A673 (cell line): ENCODE measurements around the gene SCARB2. TPM values are rescaled to one million over a fixed set of nuclear protein-coding genes. Genes with fewer than 3 reads are reported as not detected.

ENCODE experiments used
- BruUV-seq: library from RNA; stranded (reverse); fragments of 400-500 nt; replicated peaks from 2 replicates; lab custom pipeline; 2021; lab: Mats Ljungman, UMichigan
- CTCF ChIA-PET: fragments of 300-600 bp; sonication (Branson Sonifier 250); formaldehyde crosslinking; loops from one replicate; lab custom pipeline; 2022; ENCODE audit warnings: antibody characterized with exemption; lab: Charles Lee
- POLR2A ChIA-PET: fragments of 300-600 bp; sonication (Branson Sonifier 250); formaldehyde crosslinking; loops from one replicate; lab custom pipeline; 2022; ENCODE audit warnings: antibody characterized with exemption; ENCODE audit not compliant: low non-redundant PET; lab: Charles Lee
- DNase-seq: peaks from one replicate; pipeline ENCODE4 v3.0.0-alpha.2; 2015; ENCODE audit warnings: low spot score
- H3K27ac ChIP-seq: fragments of 200-600 bp; sonication (generic); 2 replicates; pipeline ENCODE4 v1.5.1; 2016; ENCODE audit warnings: mixed run types, low read depth, mild to moderate bottlenecking, mixed read lengths, antibody characterized with exemption, low read length; ENCODE audit not compliant: poor library complexity, severe bottlenecking
- H3K27me3 ChIP-seq: fragments of 200-600 bp; sonication (generic); replicated peaks from 2 replicates; pipeline ENCODE4 v1.6.1; 2017; ENCODE audit warnings: mixed run types, low read depth, mild to moderate bottlenecking, mixed read lengths, antibody characterized with exemption, low read length; ENCODE audit not compliant: insufficient read depth, poor library complexity
- H3K36me3 ChIP-seq: fragments of 200-600 bp; sonication (generic); 2 replicates; pipeline ENCODE4 v1.6.1; 2016; ENCODE audit warnings: mixed run types, mild to moderate bottlenecking, mixed read lengths, antibody characterized with exemption, low read length; ENCODE audit not compliant: insufficient read depth, poor library complexity, severe bottlenecking
- H3K4me1 ChIP-seq: fragments of 200-600 bp; sonication (generic); 2 replicates; pipeline ENCODE4 v1.6.1; 2017; ENCODE audit warnings: mixed run types, mild to moderate bottlenecking, mixed read lengths, antibody characterized with exemption, low read length; ENCODE audit not compliant: insufficient read depth, poor library complexity, severe bottlenecking
- H3K4me3 ChIP-seq: fragments of 200-600 bp; sonication (generic); 2 replicates; pipeline ENCODE4 v1.5.1; 2016; ENCODE audit warnings: low read depth, mixed run types, mild to moderate bottlenecking, mixed read lengths, low read length; ENCODE audit not compliant: poor library complexity, severe bottlenecking
- H3K9me3 ChIP-seq: fragments of 200-600 bp; sonication (generic); 2 replicates; pipeline ENCODE4 v1.6.1; 2016; ENCODE audit warnings: mixed run types, low read depth, mild to moderate bottlenecking, mixed read lengths, antibody characterized with exemption, low read length; ENCODE audit not compliant: poor library complexity, severe bottlenecking
- EZH2 ChIP-seq: fragments of 200-600 bp; sonication (generic); IDR thresholded peaks from 2 replicates; pipeline ENCODE4 v1.6.1; 2017; ENCODE audit warnings: borderline replicate concordance, low read depth, mild to moderate bottlenecking, mixed read lengths, antibody characterized with exemption, low read length; ENCODE audit not compliant: poor library complexity, severe bottlenecking
- intact Hi-C: fragments of 100-400 bp; cut with micrococcal nuclease; formaldehyde crosslinking; loops from one replicate; pipeline ENCODE4 v1.10.0; 2022; ENCODE audit not compliant: unreplicated experiment
- total RNA-seq: library from RNA; stranded (reverse); gene quantifications from 2 replicates; pipeline ENCODE4 v1.2.3, GENCODE V29; 2021
- TF ChIP-seq, protein P1 (sequence below): fragments of 300-800, 200-600 bp; sonication (generic); conservative IDR thresholded peaks from 2 replicates; pipeline ENCODE4 v1.5.1; 2017; ENCODE audit warnings: low read depth, mild to moderate bottlenecking, antibody characterized with exemption, low read length, moderate library complexity, mixed read lengths

Gene SCARB2
- total RNA-seq, 1 experiment from 2014 or later, result 27.9 TPM

DNA sequence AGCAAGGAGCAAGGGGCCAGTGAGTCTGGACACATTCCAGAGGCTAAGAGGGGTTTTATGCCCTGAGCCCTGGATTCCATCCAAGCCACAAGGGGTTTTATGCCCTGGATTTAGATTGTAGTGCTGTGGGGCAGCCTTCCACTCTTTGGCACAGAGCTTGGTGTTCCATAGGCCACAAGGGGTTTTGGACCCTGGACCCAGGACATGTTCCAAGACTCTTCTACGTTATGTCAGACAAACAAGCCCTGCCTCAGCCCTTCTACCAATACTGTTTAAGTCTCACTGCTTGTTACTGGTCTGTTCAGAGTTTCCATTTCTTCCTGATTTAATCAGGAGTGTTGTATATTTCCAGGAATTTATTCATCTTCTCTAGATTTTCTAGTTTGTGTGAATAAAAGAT, 12.8 kb upstream of the SCARB2 start:
- ChIA-PET POLR2A (no interaction called here), CTCF (no interaction called here)
- Histone ChIP-seq H3K4me1 (no peaks in the 10 kb centered on the region), H3K4me3 (no peak overlapping the region), H3K27me3 (no peaks in the 10 kb centered on the region), H3K9me3 (no peaks in the 10 kb centered on the region), H3K36me3 (no peaks in the 10 kb centered on the region), H3K27ac (no peak overlapping the region)
- intact Hi-C loops, result no loop called here
- DNase-seq, result no peak
- BruUV-seq, result no TSS peak
- TF ChIP-seq, protein P1, sequence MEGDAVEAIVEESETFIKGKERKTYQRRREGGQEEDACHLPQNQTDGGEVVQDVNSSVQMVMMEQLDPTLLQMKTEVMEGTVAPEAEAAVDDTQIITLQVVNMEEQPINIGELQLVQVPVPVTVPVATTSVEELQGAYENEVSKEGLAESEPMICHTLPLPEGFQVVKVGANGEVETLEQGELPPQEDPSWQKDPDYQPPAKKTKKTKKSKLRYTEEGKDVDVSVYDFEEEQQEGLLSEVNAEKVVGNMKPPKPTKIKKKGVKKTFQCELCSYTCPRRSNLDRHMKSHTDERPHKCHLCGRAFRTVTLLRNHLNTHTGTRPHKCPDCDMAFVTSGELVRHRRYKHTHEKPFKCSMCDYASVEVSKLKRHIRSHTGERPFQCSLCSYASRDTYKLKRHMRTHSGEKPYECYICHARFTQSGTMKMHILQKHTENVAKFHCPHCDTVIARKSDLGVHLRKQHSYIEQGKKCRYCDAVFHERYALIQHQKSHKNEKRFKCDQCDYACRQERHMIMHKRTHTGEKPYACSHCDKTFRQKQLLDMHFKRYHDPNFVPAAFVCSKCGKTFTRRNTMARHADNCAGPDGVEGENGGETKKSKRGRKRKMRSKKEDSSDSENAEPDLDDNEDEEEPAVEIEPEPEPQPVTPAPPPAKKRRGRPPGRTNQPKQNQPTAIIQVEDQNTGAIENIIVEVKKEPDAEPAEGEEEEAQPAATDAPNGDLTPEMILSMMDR, result no peak
- no peak for TF ChIP-seq EZH2

DNA sequence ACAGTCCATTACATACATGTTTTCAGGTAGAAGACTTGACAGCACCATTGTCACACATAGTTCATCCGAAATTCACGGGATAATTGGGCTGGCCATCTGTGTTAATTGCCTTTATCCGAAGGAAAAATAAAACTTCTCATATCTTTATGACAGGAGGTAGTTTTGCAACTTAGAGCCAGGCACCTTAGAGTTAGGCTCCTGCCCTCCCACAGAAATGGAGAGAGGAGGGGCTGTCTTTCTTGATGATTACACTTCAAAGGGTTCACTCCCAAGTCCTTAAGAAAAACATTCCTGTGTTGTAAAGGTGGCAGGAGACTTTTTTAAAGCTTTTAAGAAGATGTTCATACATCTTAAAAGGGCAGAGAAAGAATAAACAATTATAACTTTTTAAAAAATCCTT, 10.5 kb upstream of the SCARB2 start:
- no peaks in the 10 kb centered on the region for H3K9me3 ChIP-seq
- H3K27ac ChIP-seq, result no peak overlapping the region
- H3K36me3 ChIP-seq, result no peaks in the 10 kb centered on the region
- H3K4me1 ChIP-seq, result no peaks in the 10 kb centered on the region
- H3K27me3 ChIP-seq, result no peaks in the 10 kb centered on the region
- ChIA-PET POLR2A (no interaction called here), CTCF (no interaction called here)
- TF ChIP-seq, protein P1, result no peak
- TF ChIP-seq EZH2, result no peak
- no TSS peak for BruUV-seq
- no peak overlapping the region for H3K4me3 ChIP-seq
- intact Hi-C loops, result no loop called here
- DNase-seq, result no peak

DNA sequence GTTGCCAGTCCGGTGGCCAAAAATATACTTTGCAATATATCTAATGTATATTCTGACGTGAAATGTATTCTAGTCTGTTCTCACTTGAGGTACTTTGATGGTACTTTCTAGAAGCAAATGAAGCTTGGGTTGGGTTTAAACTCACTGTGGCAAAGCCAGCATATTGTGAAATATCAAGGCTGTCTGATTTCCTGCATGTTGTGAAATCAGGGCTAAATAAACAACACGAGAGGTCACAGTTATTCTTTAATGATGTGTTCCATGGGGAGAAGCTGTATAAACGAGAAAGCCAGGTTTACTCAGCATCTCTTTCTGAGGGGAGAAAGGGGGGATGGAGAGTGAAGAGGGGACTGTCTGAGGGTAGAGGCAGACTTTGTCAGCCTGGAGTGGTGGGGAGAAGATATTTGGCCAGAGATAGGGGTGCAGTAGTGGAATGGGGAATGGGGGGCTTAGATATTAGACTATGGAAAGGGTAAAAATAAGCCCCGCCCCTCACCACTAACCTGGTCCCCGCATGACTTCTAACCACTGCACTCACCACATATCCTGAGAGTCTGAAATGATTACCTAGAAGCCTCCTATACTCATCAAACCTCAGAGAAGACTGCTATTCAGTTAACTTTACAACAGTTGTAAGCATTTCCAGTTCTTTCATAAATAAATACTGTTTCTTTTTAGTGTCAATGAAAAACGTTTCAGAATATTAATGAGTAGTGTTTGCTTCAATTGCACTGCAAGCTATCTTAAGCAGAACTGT, 5.9 kb upstream of the SCARB2 start:
- Histone ChIP-seq H3K27me3 (no peaks in the 10 kb centered on the region), H3K4me1 (peaks cover 6% of the 10 kb centered on the region), H3K27ac (no peak overlapping the region), H3K9me3 (no peaks in the 10 kb centered on the region), H3K36me3 (no peaks in the 10 kb centered on the region), H3K4me3 (no peak overlapping the region)
- no peak for DNase-seq
- BruUV-seq, result no TSS peak
- intact Hi-C loops, result no loop called here
- ChIA-PET POLR2A (no interaction called here), CTCF (no interaction called here)
- no peak for TF ChIP-seq EZH2
- TF ChIP-seq, protein P1, result no peak
